A673 (cell line): ENCODE data around the gene GBE1.
"Not testable (repeated sequence)": the region's sequence is repeated elsewhere in the genome, so short reads cannot be mapped to it uniquely, and the experiment has no call there.

Experiments
- EZH2 ChIP-seq: fragments of 200-600 bp; sonication (generic); IDR thresholded peaks from 2 replicates; pipeline ENCODE4 v1.6.1; 2017; ENCODE audit warnings: borderline replicate concordance, low read depth, mild to moderate bottlenecking, mixed read lengths, antibody characterized with exemption, low read length; ENCODE audit not compliant: poor library complexity, severe bottlenecking
- TF ChIP-seq, protein P1 (sequence below): fragments of 300-800, 200-600 bp; sonication (generic); conservative IDR thresholded peaks from 2 replicates; pipeline ENCODE4 v1.5.1; 2017; ENCODE audit warnings: low read depth, mild to moderate bottlenecking, antibody characterized with exemption, low read length, moderate library complexity, mixed read lengths

DNA sequence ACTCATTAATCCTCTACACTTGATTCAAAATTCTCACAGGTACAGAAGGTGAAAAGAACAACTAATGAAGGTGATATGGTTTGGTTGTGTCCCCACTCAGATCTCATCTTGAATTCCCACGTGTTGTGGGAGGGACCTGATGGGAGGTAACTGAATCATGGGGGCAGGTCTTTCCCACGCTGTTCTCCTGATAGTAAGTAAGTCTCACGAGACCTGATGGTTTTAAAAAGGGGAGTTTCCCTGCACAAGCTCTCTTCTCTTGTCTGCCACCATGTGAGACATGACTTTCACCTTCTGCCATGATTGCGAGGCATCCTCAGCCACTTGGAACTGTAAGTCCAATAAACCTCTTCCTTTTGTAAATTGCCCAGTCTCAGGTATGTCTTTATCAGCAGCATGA lies 2.7 kb downstream of the GBE1 start:
- TF ChIP-seq, protein P1, sequence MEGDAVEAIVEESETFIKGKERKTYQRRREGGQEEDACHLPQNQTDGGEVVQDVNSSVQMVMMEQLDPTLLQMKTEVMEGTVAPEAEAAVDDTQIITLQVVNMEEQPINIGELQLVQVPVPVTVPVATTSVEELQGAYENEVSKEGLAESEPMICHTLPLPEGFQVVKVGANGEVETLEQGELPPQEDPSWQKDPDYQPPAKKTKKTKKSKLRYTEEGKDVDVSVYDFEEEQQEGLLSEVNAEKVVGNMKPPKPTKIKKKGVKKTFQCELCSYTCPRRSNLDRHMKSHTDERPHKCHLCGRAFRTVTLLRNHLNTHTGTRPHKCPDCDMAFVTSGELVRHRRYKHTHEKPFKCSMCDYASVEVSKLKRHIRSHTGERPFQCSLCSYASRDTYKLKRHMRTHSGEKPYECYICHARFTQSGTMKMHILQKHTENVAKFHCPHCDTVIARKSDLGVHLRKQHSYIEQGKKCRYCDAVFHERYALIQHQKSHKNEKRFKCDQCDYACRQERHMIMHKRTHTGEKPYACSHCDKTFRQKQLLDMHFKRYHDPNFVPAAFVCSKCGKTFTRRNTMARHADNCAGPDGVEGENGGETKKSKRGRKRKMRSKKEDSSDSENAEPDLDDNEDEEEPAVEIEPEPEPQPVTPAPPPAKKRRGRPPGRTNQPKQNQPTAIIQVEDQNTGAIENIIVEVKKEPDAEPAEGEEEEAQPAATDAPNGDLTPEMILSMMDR, result not testable (repeated sequence)
- TF ChIP-seq EZH2, result not testable (repeated sequence)
